ENCODE measurements around the gene IPCEF1.
"Not testable (repeated sequence)": the region's sequence is repeated elsewhere in the genome, so short reads cannot be mapped to it uniquely, and the experiment has no call there.

The IPCEF1 gene

DNA sequence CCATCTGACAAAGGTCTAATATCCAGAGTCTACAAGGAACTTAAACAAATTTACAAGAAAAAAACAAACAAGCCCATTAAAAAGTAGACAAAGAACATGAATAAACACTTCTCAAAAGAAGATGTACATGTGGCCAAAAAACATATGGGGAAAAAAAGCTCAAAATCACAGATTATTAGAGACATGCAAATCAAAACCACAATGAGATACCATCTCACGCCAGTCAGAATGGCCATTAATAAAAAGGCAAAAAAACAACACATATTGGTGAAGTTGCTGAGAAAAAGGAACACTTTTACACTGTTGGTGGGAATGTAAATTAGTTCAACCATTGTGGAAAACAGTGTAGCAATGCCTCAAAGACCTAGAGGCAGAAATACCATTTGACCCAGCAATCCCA lies 29.3 kb downstream of the IPCEF1 start:
- H3K36me3 Mint-ChIP-seq; DNase-seq (ENCODE audit: low spot score in 2 of 2); H3K4me3 Mint-ChIP-seq; H3K9me3 Mint-ChIP-seq; H3K27ac Mint-ChIP-seq; ATAC-seq: not testable (repeated sequence)
- H3K4me1 Mint-ChIP-seq, result peaks cover 11% of the 10 kb centered on the region

DNA sequence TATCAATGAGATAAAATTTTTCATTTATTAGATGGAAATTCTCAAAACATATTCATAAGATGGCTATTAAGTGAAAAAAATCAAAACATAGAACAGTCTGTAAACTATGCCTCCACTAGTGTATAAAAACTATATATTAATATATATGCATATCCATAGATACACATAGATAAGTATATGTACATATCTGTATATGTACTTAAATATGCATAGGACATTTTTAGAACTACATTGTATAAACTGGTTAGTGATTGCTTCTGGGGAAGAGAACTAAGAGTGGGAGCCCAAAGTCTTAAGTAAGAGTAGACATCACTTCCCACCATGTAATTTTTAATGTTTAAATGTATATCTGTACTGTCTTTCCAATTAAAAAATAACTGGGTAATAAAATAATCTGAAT lies 31.5 kb downstream of the IPCEF1 start:
- DNase-seq (ENCODE audit: low spot score in 2 of 2), result no peak
- H3K4me1 Mint-ChIP-seq, result peaks cover 11% of the 10 kb centered on the region
- no peak for ATAC-seq
- no peak overlapping the region for H3K4me3 Mint-ChIP-seq
- no peak overlapping the region for H3K27ac Mint-ChIP-seq
- no peaks in the 10 kb centered on the region for H3K9me3 Mint-ChIP-seq
- no peaks in the 10 kb centered on the region for H3K36me3 Mint-ChIP-seq

DNA sequence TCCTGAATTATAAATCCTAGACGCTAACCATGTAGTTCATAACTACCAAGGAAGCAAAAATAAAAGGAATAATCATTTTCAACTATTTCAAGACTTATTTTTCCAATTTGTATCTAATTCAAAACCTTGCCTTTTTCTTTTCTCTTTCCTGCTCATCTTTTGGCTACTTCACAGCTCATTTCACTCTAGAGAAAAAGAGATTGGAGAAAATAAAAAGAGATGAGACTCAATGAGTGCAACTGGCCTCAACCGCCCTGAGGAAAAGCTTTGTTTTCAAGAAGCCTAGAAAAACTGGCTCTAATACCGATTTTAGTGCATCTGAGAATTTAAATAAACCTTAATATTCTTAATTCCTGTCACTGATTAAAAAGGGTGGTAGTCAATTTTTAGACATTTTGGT lies 36.4 kb downstream of the IPCEF1 start:
- Mint-ChIP-seq H3K4me3 (no peak overlapping the region), H3K27ac (no peak overlapping the region), H3K9me3 (no peaks in the 10 kb centered on the region), H3K36me3 (no peaks in the 10 kb centered on the region), H3K4me1 (no peaks in the 10 kb centered on the region)
- no peak for DNase-seq (ENCODE audit: low spot score in 2 of 2)
- ATAC-seq, result no peak

DNA sequence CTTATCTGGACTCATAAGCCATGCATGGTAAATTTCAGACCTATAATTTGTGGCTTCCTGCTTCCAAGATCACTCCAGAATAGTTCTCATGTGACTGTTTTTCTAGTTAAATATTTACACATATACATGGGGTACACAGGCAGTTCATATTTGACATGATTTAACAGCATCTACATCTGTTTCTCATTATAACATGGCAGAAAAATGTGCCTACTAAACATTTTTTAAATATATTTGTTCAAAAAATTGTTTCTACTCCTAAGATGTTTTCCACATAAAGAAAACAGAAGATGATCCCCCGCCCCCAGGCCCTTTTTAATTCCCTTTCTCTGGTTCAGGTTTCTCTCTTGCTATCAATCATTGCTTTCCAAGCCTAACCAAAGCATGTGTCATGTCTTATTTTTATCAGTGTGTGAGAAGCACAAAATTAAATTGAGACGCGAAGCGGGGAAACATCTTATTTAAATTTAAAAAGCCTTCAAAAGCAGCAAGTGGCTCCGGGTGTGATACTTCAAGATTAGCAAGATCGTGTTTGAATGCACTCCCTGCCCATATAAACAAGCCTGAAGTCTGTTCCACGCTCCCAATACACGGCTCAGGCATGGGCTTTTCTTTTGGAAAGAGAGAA lies 37.3 kb downstream of the IPCEF1 start:
- H3K27ac Mint-ChIP-seq, result no peak overlapping the region
- H3K36me3 Mint-ChIP-seq, result no peaks in the 10 kb centered on the region
- DNase-seq (ENCODE audit: low spot score in 2 of 2) (no peak), ATAC-seq (no peak)
- H3K9me3 Mint-ChIP-seq, result no peaks in the 10 kb centered on the region
- no peak overlapping the region for H3K4me3 Mint-ChIP-seq
- no peaks in the 10 kb centered on the region for H3K4me1 Mint-ChIP-seq

DNA sequence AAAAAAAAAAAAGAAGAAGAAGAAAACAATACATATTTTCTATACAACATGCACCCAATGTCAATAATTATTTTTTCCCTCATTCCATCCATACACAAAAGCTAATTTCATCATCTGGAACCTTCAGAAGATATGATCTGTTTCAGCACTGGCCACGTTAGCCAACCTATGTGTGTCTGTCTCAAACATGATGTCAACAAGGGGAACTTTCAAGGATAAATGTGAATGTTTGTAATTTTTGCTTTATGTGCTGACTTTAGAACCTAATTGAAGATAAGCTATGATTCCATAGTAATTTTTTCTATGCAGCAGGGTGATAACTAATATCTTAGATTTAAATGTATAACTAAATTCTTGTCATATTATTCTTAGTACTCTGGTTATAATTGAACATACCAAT lies 37.9 kb downstream of the IPCEF1 start:
- Mint-ChIP-seq H3K4me3 (no peak overlapping the region), H3K9me3 (no peaks in the 10 kb centered on the region), H3K4me1 (no peaks in the 10 kb centered on the region), H3K36me3 (no peaks in the 10 kb centered on the region), H3K27ac (no peak overlapping the region)
- DNase-seq (ENCODE audit: low spot score in 2 of 2) (no peak), ATAC-seq (no peak)

DNA sequence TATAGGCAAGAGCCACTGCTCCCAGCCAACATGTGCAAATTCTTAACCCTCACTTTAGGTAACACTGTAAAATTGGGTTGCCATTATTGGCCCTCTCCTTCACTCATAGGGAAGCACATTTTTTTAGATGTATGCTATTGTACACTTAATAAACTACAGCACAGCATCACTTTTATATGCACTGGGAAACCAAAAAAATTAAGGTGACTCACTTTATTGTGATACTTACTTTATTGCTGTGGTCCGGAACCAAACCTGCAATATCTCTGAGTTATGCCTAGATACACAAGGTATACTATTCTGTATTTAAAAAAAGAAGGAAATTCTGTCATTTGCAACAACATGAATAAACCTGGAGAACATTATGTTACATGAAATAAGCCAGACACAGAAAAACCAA lies 40.5 kb downstream of the IPCEF1 start:
- no peak overlapping the region for H3K27ac Mint-ChIP-seq
- H3K4me3 Mint-ChIP-seq, result no peak overlapping the region
- ATAC-seq, result no peak
- H3K4me1 Mint-ChIP-seq, result no peaks in the 10 kb centered on the region
- H3K36me3 Mint-ChIP-seq, result no peaks in the 10 kb centered on the region
- H3K9me3 Mint-ChIP-seq, result no peaks in the 10 kb centered on the region
- no peak for DNase-seq (ENCODE audit: low spot score in 2 of 2)

DNA sequence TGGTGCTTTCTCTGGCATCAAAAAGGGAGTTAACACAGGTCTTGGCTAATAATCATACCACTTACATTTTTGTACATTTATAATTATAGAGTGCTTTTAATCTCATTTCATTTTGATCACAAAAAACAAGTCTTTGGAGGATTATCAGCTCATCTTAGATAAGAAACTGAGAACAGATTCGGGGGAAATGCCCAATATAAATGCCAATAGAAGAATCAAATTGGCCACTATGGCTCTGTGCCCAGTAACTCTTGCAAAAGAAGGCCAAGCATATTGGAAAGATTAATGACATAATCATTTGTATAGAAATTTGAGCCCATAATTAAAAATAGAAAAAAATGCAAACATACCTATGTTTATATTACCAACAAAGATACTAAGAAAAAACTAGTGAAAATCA lies 42.5 kb downstream of the IPCEF1 start:
- no peaks in the 10 kb centered on the region for H3K9me3 Mint-ChIP-seq
- ATAC-seq (no peak), DNase-seq (ENCODE audit: low spot score in 2 of 2) (no peak)
- H3K36me3 Mint-ChIP-seq, result no peaks in the 10 kb centered on the region
- H3K4me3 Mint-ChIP-seq, result no peak overlapping the region
- H3K4me1 Mint-ChIP-seq, result no peaks in the 10 kb centered on the region
- H3K27ac Mint-ChIP-seq, result no peak overlapping the region

DNA sequence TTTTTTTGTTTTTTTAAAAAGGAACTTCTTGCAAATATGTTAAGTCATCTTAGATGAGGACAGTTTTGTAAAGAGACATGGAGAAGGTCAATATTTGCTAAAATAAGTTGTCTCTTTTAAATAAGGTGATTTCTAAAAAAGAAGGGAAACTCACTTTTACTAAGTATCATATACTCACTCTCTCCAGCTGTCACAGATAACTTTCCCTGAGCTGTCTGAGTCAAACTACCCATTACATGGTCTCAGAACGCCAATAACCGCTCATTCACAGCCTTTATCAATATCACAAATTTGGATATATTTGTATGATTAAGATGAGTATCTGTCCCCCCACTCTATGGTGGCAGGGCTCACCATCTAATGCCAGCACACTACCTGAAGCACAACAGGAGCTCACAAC lies 47.6 kb downstream of the IPCEF1 start:
- Mint-ChIP-seq H3K9me3 (no peaks in the 10 kb centered on the region), H3K36me3 (no peaks in the 10 kb centered on the region), H3K4me3 (no peak overlapping the region), H3K4me1 (no peaks in the 10 kb centered on the region), H3K27ac (no peak overlapping the region)
- no peak for ATAC-seq
- DNase-seq (ENCODE audit: low spot score in 2 of 2), result no peak

DNA sequence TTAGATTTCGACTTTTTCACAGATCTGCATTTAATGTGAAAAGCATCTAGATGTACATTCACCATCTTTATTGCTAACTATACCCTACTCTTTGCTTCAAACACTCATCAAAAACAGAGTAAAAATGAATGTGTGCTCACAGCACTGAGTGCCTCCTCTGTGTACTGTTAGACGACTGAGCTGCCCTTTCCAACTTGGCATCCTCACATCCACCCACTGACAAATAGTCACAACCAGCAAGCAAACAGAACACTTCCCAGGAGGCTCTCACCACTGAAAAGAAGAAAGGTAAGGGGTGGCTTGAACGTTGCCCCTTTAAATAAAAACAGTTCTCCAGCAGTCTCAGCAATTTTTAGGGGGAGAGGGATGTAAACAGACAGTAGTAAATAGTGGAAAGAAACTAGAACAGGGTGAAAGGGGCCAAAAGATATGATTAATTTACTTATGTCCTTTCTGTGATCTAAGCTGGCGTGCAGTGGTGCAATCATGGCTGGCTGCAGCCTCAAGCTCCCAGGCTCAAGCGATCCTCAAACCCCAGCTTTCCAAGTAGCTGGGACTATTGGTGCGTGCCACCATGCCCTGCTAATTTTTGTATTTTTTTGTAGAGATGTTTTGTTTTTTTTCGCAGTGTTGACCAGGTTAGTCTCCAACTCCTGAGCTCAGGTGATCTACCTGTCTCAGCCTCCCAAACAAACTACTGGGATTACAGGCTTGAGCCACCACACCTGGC lies 48.7 kb downstream of the IPCEF1 start:
- H3K4me1 Mint-ChIP-seq, result no peaks in the 10 kb centered on the region
- no peak overlapping the region for H3K27ac Mint-ChIP-seq
- no peaks in the 10 kb centered on the region for H3K9me3 Mint-ChIP-seq
- H3K4me3 Mint-ChIP-seq, result no peak overlapping the region
- no peak for ATAC-seq
- DNase-seq (ENCODE audit: low spot score in 2 of 2), result no peak
- H3K36me3 Mint-ChIP-seq, result no peaks in the 10 kb centered on the region

DNA sequence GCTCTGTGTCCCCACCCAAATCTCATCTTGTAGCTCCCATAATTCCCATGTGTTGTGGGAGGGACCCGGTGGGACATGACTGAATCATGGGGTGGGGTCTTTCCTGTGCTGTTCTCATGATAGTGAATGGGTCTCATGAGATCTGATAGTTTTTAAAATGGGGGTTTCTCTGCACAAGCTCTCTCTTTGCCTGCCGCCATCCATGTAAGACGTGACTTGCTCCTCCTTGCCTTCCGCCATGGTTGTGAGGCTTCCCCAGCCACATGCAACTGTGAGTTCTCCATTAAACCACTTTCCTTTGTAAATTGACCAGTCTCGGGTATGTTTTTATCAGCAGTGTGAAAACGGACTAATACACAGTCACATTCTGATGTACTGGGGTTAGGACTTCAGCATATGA lies 49.5 kb downstream of the IPCEF1 start:
- not testable (repeated sequence) for DNase-seq (ENCODE audit: low spot score in 2 of 2); H3K4me3 Mint-ChIP-seq; H3K9me3 Mint-ChIP-seq; H3K36me3 Mint-ChIP-seq; H3K4me1 Mint-ChIP-seq; ATAC-seq; H3K27ac Mint-ChIP-seq

DNA sequence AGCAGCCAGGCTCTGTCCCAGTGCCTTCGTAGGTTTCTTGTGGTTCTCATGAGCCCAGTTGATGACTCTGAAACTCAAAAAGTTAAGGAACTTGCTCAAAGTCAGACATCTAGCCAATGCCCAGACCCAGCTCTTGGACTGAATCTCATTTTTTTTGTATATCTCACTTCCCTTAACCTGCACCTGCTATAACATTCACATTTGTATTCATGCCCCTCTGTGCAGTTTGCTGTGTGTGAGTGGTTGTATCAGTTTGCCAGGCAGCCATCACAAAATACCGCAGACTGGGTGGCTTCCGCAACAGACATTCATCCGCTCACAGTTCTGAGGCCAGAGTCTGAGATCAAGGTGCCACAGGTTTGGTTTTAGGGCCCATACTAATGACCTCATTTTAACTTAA lies 49.9 kb downstream of the IPCEF1 start:
- DNase-seq (ENCODE audit: low spot score in 2 of 2) (no peak), ATAC-seq (no peak)
- Mint-ChIP-seq H3K4me1 (peaks cover 8% of the 10 kb centered on the region), H3K4me3 (no peak overlapping the region), H3K36me3 (no peaks in the 10 kb centered on the region), H3K9me3 (no peaks in the 10 kb centered on the region), H3K27ac (no peak overlapping the region)

DNA sequence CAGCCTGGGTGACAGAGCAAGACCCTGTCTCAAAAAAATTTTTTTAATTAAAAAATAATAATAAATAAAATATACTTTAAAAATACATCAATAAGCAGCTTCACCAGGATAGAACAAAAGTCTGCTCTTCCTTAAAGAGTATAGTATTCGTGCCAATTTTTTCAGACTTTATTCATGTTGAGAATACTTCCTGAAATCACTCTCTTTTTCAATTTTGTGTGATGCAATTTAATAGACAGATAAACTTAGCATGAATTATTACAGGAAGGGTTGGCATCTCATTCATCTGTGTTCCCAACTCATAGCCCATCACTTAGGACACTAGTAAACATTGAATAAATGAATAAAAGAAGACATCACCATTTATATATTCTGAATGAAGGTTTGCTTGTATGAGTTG lies 52.4 kb downstream of the IPCEF1 start:
- Mint-ChIP-seq H3K27ac (no peak overlapping the region), H3K4me3 (no peak overlapping the region), H3K4me1 (peaks cover 8% of the 10 kb centered on the region), H3K9me3 (no peaks in the 10 kb centered on the region), H3K36me3 (no peaks in the 10 kb centered on the region)
- DNase-seq (ENCODE audit: low spot score in 2 of 2), result no peak
- no peak for ATAC-seq

DNA sequence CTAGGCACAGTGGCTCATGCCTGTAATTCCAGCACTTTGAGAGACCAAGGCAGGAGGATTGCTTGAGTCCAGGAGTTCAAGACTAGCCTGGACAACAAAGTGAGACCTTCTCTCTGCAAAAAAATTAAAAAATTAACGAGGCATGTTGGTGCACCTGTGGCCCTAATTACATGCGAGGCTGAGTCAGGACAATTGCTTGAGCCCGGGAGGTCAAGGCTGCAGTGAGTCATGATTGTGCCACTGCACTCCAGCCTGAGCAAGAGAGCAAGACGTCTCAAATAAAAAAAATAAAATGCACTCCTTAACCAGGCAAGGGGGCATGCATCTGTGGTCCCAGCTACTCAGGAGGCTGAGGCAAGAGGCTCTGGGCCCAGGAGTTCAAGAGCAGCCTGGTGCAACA lies 53.0 kb downstream of the IPCEF1 start:
- not testable (repeated sequence) for H3K4me1 Mint-ChIP-seq; DNase-seq (ENCODE audit: low spot score in 2 of 2); H3K4me3 Mint-ChIP-seq; ATAC-seq; H3K36me3 Mint-ChIP-seq; H3K27ac Mint-ChIP-seq; H3K9me3 Mint-ChIP-seq

DNA sequence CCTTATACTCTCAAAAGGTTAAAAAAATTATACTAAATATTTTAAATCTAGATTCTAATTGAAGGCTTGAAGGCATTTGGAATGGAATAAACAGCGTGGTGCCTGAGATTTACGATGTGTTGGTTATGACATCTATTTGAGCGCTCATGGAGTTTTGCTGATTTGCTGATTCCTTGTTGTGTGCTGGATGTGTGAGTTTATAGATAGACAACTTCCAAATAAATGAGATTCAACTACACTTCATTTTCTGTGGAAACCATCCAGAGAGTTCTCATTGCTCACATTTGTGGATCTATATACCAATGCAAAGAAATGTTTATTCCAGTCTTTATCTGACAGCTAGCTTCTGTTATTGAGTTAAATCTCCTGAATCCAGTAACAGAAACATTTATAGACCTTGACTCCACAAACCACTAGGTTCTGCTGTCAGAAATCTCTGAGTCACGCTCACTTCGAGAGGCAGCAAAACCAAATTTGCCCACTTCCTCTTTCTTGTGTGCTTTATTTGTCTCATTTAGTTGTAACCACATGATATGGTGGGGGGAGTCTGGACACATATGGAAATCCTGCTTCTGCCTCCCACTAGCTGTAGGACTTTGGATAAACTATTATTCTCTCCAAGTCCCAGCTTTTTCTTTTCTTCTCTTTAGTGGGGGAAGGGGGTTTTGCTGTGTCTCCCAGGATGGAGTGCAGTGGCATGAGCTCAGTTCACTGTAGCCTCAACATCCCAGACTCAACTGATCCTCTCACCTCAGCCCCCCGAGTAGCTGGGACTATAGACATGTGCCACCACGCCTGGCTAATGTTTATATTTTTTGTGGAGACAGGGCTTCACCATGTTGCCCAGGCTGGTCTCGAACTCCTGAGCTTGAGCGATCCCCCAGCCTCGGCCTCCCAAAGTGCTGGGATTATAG lies 54.5 kb downstream of the IPCEF1 start:
- H3K4me1 Mint-ChIP-seq, result peaks cover 8% of the 10 kb centered on the region
- no peaks in the 10 kb centered on the region for H3K36me3 Mint-ChIP-seq
- ATAC-seq, result peak; percentile 95
- no peak overlapping the region for H3K27ac Mint-ChIP-seq
- DNase-seq (ENCODE audit: low spot score in 2 of 2), result no peak
- no peak overlapping the region for H3K4me3 Mint-ChIP-seq
- H3K9me3 Mint-ChIP-seq, result no peaks in the 10 kb centered on the region

DNA sequence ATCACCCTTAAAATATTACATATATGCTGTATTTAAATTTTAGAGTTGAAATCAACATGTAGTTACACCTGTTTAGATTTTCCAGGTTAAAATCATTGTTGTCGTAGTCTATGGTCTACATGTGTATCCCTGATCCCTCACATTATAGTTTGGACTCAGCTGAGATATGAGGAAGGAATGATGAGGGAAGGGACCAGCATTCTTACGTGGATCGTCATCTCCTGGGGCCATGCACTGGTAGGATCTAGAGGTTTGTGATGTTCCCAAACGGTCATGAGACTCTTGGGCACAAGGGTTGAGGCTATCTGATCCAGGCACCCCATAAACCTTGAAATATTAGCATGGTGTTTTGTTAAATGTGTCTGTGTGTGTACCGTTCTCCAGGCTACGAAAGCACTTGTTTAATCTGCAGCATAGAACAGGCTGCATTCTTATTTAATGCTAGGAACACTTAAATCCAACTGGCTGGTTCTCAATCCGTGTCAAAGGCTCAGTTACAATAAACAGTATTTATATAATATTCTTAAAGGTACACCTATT lies 55.4 kb downstream of the IPCEF1 start:
- H3K4me3 Mint-ChIP-seq, result no peak overlapping the region
- no peaks in the 10 kb centered on the region for H3K36me3 Mint-ChIP-seq
- ATAC-seq (no peak), DNase-seq (ENCODE audit: low spot score in 2 of 2) (no peak)
- H3K9me3 Mint-ChIP-seq, result no peaks in the 10 kb centered on the region
- H3K4me1 Mint-ChIP-seq, result peaks cover 8% of the 10 kb centered on the region
- no peak overlapping the region for H3K27ac Mint-ChIP-seq

Data from stimulated activated effector memory CD8-positive, alpha-beta T cell treated with anti-CD3 and anti-CD28 coated beads, Interleukin-12 subunit alpha, Interleukin-12 subunit beta, amount 100 ng/mL, for 72 hours (primary cell).